OCI-LY7 (cell line): ENCODE measurements around the gene TGM4. TPM values are rescaled to one million over a fixed set of nuclear protein-coding genes. Genes with fewer than 3 reads are reported as not detected.

Source experiments
- BruUV-seq: library from RNA; stranded (reverse); fragments of 400-500 nt; replicated peaks from 2 replicates; lab custom pipeline; 2021; lab: Mats Ljungman, UMichigan
- CTCF ChIA-PET: fragments of 300-600 bp; sonication (Branson Sonifier 250); formaldehyde crosslinking; loops from one replicate; lab custom pipeline; 2022; ENCODE audit warnings: antibody characterized with exemption; ENCODE audit not compliant: unreplicated experiment; lab: Charles Lee
- POLR2A ChIA-PET: fragments of 300-600 bp; sonication (Branson Sonifier 250); formaldehyde crosslinking; loops from one replicate; lab custom pipeline; 2022; ENCODE audit warnings: antibody characterized with exemption; lab: Charles Lee
- DNase-seq: peaks from one replicate; pipeline ENCODE4 v3.0.0-alpha.2; 2015; ENCODE audit warnings: low spot score
- H2AFZ ChIP-seq: fragments of 200-600 bp; sonication (generic), shearing (Covaris generic); 2 replicates; pipeline ENCODE4 v1.6.1; 2014; ENCODE audit warnings: mild to moderate bottlenecking, antibody characterized with exemption, low read length, moderate library complexity
- H3K27ac ChIP-seq: fragments of 200-600 bp; sonication (generic); 2 replicates; pipeline ENCODE4 v1.5.1; 2014; ENCODE audit warnings: mixed run types, low read depth, mild to moderate bottlenecking, moderate library complexity, low read length, inconsistent platforms; ENCODE audit not compliant: poor library complexity, severe bottlenecking
- H3K36me3 ChIP-seq: fragments of 200-600 bp; sonication (generic); 2 replicates; pipeline ENCODE4 v1.6.1; 2014; ENCODE audit warnings: mild to moderate bottlenecking, antibody characterized with exemption, low read length, moderate library complexity, mixed read lengths; ENCODE audit not compliant: insufficient read depth
- H3K4me1 ChIP-seq: fragments of 200-600 bp; sonication (generic); 2 replicates; pipeline ENCODE4 v1.5.1; 2014; ENCODE audit warnings: mild to moderate bottlenecking, low read length; ENCODE audit not compliant: insufficient read depth, poor library complexity, severe bottlenecking
- H3K4me2 ChIP-seq: fragments of 200-600 bp; sonication (generic); 2 replicates; pipeline ENCODE4 v1.6.1; 2014; ENCODE audit warnings: mild to moderate bottlenecking, low read length
- H3K4me3 ChIP-seq: fragments of 200-600 bp; sonication (generic); 2 replicates; pipeline ENCODE4 v1.5.1; 2014; ENCODE audit warnings: mild to moderate bottlenecking, low read depth, low read length; ENCODE audit not compliant: poor library complexity, severe bottlenecking
- H3K79me2 ChIP-seq: fragments of 200-600 bp; sonication (generic); 2 replicates; pipeline ENCODE4 v1.6.1; 2016; ENCODE audit warnings: low read depth, mild to moderate bottlenecking, low read length, moderate library complexity, mixed read lengths; ENCODE audit not compliant: insufficient read depth
- H3K9me2 ChIP-seq: fragments of 200-600 bp; sonication (generic); 2 replicates; pipeline ENCODE4 v1.6.1; 2016; ENCODE audit warnings: mild to moderate bottlenecking, low read length, mixed read lengths; ENCODE audit not compliant: insufficient read depth
- H3K9me3 ChIP-seq: fragments of 200-600 bp; sonication (generic); 2 replicates; pipeline ENCODE4 v1.6.1; 2014; ENCODE audit warnings: mild to moderate bottlenecking, mixed run types, low read length, mixed read lengths
- H4K20me1 ChIP-seq: fragments of 200-600 bp; sonication (generic); 2 replicates; pipeline ENCODE4 v1.6.1; 2014; ENCODE audit warnings: mild to moderate bottlenecking, antibody characterized with exemption, low read length, moderate library complexity, mixed read lengths; ENCODE audit not compliant: insufficient read depth
- EZH2phosphoT487 ChIP-seq: fragments of 200-600 bp; sonication (generic); IDR thresholded peaks from 2 replicates; pipeline ENCODE4 v1.6.1; 2018; ENCODE audit warnings: low read depth, borderline replicate concordance, mild to moderate bottlenecking, mixed run types, antibody characterized with exemption, low read length, moderate library complexity, mixed read lengths
- intact Hi-C: fragments of 100-400 bp; cut with micrococcal nuclease; formaldehyde crosslinking; loops from one replicate; pipeline ENCODE4 v1.10.0; 2022; ENCODE audit not compliant: unreplicated experiment
- total RNA-seq, 2 experiments: library from RNA; depleted of rRNA in 1 of 2; stranded (reverse); fragments of >200 nt in 1 of 2; shearing (Covaris generic) in 1 of 2; gene quantifications; 2 replicates each; pipeline ENCODE4 v1.2.3, GENCODE V29; 2014 to 2022
- TF ChIP-seq, protein P1 (sequence below): fragments of 200-600 bp; sonication (generic); conservative IDR thresholded peaks from 2 replicates; pipeline ENCODE4 v1.5.1; 2014; ENCODE audit warnings: mild to moderate bottlenecking, antibody characterized with exemption, low read length, moderate library complexity, mixed read lengths

The TGM4 gene
- total RNA-seq, 2 experiments from 2014 or later: not detected

DNA sequence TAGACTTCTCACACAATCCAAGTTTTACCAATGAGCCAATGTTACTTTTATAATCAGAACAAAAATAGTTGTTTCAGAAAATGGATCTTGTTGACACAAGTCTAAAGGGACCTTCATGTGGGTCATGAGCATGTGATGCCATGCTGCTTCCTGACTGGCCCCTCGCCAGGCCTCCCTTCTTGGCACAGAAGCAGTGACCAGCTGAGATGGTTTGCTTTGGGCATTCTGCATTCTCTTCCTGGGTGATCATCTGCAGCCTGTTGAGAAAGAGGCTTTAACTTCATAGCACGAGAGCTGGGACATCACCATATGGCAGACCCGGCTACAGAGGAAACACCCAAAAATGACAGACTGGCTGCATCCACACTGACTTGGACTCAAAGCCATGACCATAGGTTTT, 45.7 kb downstream of the TGM4 start:
- intact Hi-C loops: no loop called here
- POLR2A ChIA-PET: no interaction called here
- no peak for TF ChIP-seq EZH2phosphoT487
- TF ChIP-seq, protein P1, sequence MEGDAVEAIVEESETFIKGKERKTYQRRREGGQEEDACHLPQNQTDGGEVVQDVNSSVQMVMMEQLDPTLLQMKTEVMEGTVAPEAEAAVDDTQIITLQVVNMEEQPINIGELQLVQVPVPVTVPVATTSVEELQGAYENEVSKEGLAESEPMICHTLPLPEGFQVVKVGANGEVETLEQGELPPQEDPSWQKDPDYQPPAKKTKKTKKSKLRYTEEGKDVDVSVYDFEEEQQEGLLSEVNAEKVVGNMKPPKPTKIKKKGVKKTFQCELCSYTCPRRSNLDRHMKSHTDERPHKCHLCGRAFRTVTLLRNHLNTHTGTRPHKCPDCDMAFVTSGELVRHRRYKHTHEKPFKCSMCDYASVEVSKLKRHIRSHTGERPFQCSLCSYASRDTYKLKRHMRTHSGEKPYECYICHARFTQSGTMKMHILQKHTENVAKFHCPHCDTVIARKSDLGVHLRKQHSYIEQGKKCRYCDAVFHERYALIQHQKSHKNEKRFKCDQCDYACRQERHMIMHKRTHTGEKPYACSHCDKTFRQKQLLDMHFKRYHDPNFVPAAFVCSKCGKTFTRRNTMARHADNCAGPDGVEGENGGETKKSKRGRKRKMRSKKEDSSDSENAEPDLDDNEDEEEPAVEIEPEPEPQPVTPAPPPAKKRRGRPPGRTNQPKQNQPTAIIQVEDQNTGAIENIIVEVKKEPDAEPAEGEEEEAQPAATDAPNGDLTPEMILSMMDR: no peak
- H3K4me1 ChIP-seq: no peaks in the 10 kb centered on the region
- CTCF ChIA-PET: no interaction called here
- H3K36me3 ChIP-seq: peaks cover 36% of the 10 kb centered on the region
- H2AFZ ChIP-seq: no peak overlapping the region
- no peak overlapping the region for H3K4me2 ChIP-seq
- BruUV-seq: no TSS peak
- H3K4me3 ChIP-seq: no peak overlapping the region
- H3K9me2 ChIP-seq: no peaks in the 10 kb centered on the region
- no peaks in the 10 kb centered on the region for H3K9me3 ChIP-seq
- no peaks in the 10 kb centered on the region for H3K79me2 ChIP-seq
- H4K20me1 ChIP-seq: no peaks in the 10 kb centered on the region
- H3K27ac ChIP-seq: no peak overlapping the region
- DNase-seq: no peak

DNA sequence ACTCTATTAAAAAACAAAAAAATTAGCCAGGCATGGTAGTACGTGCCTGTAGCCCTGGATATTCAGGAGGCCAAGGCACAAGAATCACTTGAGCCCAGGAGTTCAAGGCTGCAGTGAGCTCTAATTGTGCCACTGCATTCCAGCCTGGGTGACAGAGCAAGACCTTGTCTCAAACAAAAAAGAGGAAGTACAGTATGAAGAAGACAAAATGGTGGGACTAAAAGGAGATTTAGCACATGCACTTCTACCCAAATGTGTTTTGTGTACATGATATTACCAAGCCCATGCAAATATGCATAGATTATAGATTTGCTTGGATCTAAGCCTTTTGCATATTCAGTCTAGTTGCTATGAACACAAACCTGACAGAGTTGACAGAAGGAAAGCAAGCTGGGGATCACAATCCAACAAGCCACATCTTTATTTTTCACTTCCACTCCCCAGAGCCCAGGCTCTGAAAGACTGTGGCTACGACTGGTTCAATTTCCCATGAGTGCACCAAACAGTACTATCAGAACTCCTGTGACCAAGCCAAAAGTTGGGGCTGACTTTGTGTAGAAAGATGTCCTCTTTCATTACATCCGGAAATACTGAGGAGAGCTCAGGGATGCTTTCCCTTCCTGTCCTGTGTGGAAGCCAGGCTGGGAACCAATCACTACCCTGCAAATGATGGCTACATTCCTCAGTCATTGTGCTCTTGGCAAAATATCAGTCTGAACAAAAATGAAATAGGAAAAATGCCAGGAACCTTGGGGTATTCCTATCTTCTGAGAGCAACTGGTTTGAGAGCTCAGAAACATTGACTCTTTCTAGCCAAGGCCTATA, 49.4 kb downstream of the TGM4 start:
- no peaks in the 10 kb centered on the region for H3K79me2 ChIP-seq
- H3K27ac ChIP-seq: no peak overlapping the region
- no peaks in the 10 kb centered on the region for H3K4me1 ChIP-seq
- H2AFZ ChIP-seq: no peak overlapping the region
- DNase-seq: no peak
- BruUV-seq: no TSS peak
- peaks cover 62% of the 10 kb centered on the region for H3K36me3 ChIP-seq
- intact Hi-C loops: no loop called here
- H3K4me3 ChIP-seq: no peak overlapping the region
- no peaks in the 10 kb centered on the region for H4K20me1 ChIP-seq
- CTCF ChIA-PET: no interaction called here
- H3K9me3 ChIP-seq: no peaks in the 10 kb centered on the region
- no peak for TF ChIP-seq EZH2phosphoT487
- TF ChIP-seq, protein P1: no peak
- H3K4me2 ChIP-seq: no peak overlapping the region
- H3K9me2 ChIP-seq: no peaks in the 10 kb centered on the region
- POLR2A ChIA-PET: interaction anchor here (0.6 to 0.7 kb wide), 3 partner anchors 11 to 691 kb away, joined by 4 to 6 read pairs (median 4); no protein-coding TSS in a partner anchor
